GM12801 (cell line): ENCODE results near the gene WFDC10A.

Experiments
- CTCF ChIP-seq: IDR thresholded peaks from one replicate; pipeline ENCODE4 v1.5.1; 2011; ENCODE audit warnings: control low read depth; ENCODE audit not compliant: insufficient read length; ENCODE audit errors: extremely low read depth

Gene WFDC10A

GRCh38 chr20:45629496-45630100, at the start of gene WFDC10A:
WFDC10A (plus strand) TSS chr20:45629739; CDS start chr20:45629814, 75 bp downstream.
- no peak for TF ChIP-seq CTCF

- TF ChIP-seq CTCF: no peak
Observed at GRCh38 chr20:45581702-45582101, 47.8 kb upstream of the WFDC10A start.

- TF ChIP-seq CTCF: no peak
Observed at GRCh38 chr20:45583502-45583901, 46.0 kb upstream of the WFDC10A start.

DNA sequence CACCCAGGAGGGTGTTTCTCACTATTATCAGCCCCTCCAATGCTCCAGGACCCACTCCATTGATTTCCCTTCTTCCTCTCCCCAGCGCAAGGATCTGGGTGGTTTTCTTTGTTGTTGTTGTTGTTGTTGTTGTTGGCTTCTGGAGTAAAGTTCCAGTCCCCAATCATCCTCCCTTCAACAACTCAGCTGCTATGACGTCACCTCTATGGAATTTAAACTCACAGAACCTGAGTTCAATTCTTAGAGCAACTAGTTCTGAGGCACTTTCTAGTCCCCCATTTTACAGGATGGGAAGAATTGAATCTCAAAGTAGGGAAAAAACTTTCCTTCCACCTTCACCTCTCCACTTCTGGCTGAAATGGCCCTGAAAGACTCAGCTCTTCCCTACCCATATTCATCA, 40.7 kb upstream of the WFDC10A start:
- no peak for TF ChIP-seq CTCF

DNA sequence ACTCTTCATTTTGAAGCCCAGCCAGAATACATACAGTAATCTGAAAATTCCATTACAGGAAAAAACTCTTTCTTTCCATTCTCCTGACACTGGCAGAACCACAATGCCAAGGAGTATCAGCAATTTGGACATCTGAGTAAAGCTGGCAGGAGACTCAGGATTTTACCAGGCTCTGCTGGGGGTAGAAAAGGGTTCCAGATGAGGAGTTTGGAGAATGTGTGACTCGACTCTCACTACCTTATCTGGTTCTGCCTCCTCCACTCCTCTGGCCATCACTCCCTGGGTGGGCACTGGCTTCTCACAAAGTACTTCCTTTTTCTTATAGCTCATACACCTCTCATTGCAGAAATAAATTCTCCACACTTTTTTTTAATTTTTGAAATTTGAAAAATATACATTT, 39.8 kb upstream of the WFDC10A start:
- TF ChIP-seq CTCF: no peak

DNA sequence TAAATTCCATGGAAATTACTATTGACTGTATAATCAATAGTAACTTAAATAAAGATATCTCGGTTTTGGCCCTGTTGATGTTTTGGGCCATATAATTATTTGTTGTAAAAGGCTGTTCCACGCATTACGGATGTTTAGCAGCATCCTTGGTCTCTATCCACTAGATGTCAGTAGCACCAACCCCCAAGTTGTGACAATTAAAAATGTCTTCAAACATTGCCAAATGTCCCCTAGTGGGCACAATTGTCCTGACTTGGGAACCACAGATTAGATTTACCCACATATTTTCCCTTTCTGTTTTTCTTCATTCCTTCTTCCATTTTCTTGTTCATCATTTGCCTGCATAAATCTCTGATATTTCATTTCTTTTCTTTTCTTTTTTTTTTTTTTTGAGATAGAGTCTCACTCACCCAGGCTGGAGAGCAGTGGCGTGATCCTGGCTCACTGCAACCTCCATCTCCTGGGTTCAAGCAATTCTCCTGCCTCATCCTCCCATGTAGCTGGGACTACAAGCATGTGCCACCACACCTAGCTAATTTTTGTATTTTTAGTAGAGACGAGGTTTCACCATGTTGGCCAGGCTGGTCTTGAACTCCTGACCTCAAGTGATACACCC, 36.9 kb upstream of the WFDC10A start:
- TF ChIP-seq CTCF: peak; percentile 45

DNA sequence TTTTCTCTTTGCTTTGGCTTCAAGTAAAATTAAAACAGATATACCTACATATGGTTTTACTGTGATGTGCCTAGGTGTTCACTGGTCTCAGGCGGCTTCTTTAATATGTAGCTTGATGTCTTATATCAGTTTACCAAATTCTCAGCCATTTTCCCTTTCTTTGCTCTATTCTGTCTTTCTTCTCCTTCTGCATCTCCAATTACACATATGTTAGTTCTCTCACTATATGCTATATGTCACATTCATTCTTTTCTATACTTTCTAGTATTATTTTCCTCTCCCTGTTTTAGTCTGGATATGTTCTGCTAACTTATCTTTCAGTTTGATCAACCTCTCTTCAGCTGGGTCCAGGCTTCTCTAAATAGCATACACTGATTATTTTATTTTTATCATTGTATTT, 36.0 kb upstream of the WFDC10A start:
- no peak for TF ChIP-seq CTCF

DNA sequence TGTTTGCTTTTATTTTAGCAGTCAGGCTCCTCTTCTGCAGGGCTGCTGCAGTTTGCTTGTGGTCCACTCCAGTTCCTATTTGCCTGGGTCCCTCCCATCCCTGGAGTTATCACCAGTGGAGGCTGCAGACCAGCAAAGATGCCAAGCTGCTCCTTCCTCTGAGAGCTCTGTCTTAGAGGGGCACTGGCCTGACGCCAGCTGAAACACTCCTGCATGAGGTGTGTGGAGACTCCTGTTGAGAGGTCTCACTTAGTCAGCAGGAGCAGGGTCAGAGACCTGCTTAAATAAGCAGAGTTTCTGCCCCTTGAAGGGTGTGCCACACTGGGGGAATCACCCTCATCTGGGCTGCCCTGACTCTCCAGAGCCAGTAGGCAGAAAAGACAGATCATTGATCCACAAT, 34.3 kb upstream of the WFDC10A start:
- no peak for TF ChIP-seq CTCF
